Muscle of arm (tissue), 14 donors: ENCODE data around the gene DSG1. TPM values are rescaled to one million over a fixed set of nuclear protein-coding genes. Genes with fewer than 3 reads are reported as not detected.
"Not testable (repeated sequence)": the region's sequence is repeated elsewhere in the genome, so short reads cannot be mapped to it uniquely, and the experiment has no call there.

Experiments used
- DNase-seq: peaks from one replicate; pipeline ENCODE4 v3.0.0-alpha.2; 2013
- long read RNA-seq, 11 donors: transcript quantifications; one replicate each; lab custom pipeline, GENCODE V29; 2026
- polyA plus RNA-seq, 12 donors: library from polyadenylated mRNA; unstranded; fragments of 120-200 nt; gene quantifications; one replicate each; pipeline ENCODE4 v1.2.1, GENCODE V29; 2013; ENCODE audit not compliant: insufficient read length in 12 of 12

DSG1 gene
- 10 to 100 TPM in 3 of 12 donors, under 1 TPM in 2, not detected in 7; 0.26 to 76.7 (median 18.4) TPM for polyA plus RNA-seq
- long read RNA-seq, donor 1: 0 reads
- long read RNA-seq, donor 2: 0 reads
- long read RNA-seq, donor 3: 0 reads
- long read RNA-seq, donor 4: 0 reads
- long read RNA-seq, donor 5: 0 reads
- long read RNA-seq, donor 6: 0 reads
- long read RNA-seq, donor 7: 0 reads
- long read RNA-seq, donor 8: 0 reads
- long read RNA-seq, donor 9, full-length matches to known transcripts: 1 of 1 reads
- long read RNA-seq, donor 9, partial matches to known transcripts: 0 of 1 reads
- long read RNA-seq, donor 9, other reads (novel, unspliced or antisense): 0 of 1 reads
- long read RNA-seq, donor 10: 0 reads
- long read RNA-seq, donor 11: 0 reads

GRCh38 chr18:31317860-31318259, at the start of gene DSG1:
TSS of gene DSG1 (plus strand) at chr18:31318160. CDS start at chr18:31318301, 141 bp downstream.
- DNase-seq: no peak

DNA sequence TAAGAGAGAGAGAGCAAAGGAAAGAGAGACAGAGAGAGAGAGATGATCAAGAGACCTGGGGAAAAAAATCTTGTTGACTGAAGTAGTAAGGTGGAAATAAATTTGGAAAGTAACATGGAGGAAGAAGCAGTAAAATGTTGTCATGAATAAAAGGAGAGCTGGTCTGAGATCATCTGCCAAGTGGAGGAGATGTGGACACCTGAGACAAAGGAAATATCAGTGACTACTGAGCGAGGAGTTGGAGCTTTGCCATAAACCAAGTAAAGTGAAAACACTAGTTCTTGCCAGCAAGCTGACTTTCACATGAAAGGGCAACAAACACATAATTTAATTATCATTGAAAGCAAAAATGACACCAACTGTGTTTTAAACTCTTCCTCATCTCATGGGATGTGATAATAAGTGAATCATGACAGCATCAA, 49.0 kb upstream of the DSG1 start:
- DNase-seq: no peak

GRCh38 chr18:31269566-31269965, 48.4 kb upstream of the DSG1 start:
- DNase-seq: no peak

- DNase-seq: no peak
Observed at GRCh38 chr18:31270578-31270977, 47.4 kb upstream of the DSG1 start.

GRCh38 chr18:31273812-31274527, 44.0 kb upstream of the DSG1 start:
- DNase-seq: no peak

DNA sequence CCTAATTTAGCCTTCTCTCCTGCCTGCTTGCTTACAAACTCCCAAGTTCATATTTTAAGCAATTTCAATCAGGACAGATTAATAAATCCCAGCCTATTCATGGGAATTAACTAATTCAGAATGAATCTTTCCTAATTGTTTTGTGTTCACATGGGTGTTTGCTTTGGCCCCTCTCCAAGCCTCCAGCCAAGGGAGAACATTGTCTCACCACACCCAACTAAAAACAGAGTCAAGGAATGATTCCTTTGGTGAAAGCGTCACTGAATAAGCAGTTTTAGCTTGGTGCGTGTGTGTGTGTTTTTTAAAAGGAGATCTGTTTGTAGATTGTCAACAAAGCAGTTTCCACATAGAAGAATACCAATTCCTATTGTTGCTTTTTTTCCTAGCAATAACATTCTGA, 43.0 kb upstream of the DSG1 start:
- DNase-seq: no peak

GRCh38 chr18:31275722-31276463, 42.1 kb upstream of the DSG1 start:
- no peak for DNase-seq

- no peak for DNase-seq
Observed at GRCh38 chr18:31278609-31279071, 39.3 kb upstream of the DSG1 start.

- no peak for DNase-seq
Observed at GRCh38 chr18:31280502-31280901, 37.5 kb upstream of the DSG1 start.

- no peak for DNase-seq
Observed at GRCh38 chr18:31281437-31281836, 36.5 kb upstream of the DSG1 start.

GRCh38 chr18:31289446-31289845, 28.5 kb upstream of the DSG1 start:
- DNase-seq: not testable (repeated sequence)

GRCh38 chr18:31291688-31292087, 26.3 kb upstream of the DSG1 start:
- no peak for DNase-seq

DNA sequence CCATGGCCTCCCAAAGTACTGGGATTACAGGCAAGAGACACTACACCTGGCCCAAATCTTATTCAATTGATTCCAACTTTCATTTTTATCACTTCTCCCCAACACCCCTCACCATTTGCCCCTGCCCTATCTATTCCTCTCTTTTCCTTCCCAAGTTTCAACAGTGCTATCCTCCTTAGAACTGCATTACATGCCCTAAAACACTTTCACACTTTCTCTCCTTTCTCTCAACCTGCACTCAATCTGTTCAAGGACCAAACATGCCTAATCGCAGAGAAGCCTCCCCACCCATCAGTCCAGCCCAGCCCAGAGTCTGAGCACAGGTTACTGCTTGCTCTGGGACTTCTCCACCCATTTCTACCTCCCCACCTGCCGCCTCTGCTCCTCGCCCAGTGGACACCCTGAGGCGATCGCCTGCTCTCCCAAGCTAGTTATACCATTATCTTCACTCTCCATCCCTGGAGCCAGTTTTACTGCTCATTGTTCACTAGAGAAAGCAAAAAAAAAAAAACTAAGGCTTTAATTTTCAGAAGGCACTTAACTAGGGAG, 23.7 kb upstream of the DSG1 start:
- no peak for DNase-seq

GRCh38 chr18:31297248-31297647, 20.7 kb upstream of the DSG1 start:
- DNase-seq: no peak

- DNase-seq: peak; percentile 46
Observed at GRCh38 chr18:31301201-31301655, 16.7 kb upstream of the DSG1 start.

- DNase-seq: no peak
Observed at GRCh38 chr18:31302991-31303390, 15.0 kb upstream of the DSG1 start.

DNA sequence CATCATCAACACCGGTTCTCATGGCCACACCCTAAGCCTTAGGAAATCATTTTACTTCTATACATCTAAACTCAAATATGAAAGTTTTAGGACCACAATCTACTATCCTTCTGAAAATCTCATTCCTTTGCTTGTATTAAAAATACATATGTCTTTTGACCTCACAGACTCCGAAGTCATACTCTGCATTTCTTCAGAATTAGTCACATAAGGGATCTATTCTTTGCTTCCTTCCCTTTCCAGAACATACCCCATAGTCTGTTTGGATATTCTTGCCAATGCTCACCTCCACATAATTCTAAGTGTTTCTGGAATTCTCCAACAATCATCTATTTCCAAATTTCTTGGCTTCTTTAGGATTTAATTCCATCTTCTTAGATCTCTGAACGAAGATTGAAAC, 14.2 kb upstream of the DSG1 start:
- DNase-seq: no peak

- DNase-seq: no peak
Observed at GRCh38 chr18:31309115-31309514, 8.8 kb upstream of the DSG1 start.

GRCh38 chr18:31316974-31317373, 986 bp upstream of the DSG1 start:
- no peak for DNase-seq

GRCh38 chr18:31321719-31322118, 3.8 kb downstream of the DSG1 start:
- no peak for DNase-seq

GRCh38 chr18:31325051-31325450, 7.1 kb downstream of the DSG1 start:
- peak; percentile 63 for DNase-seq
